ENCODE data around the gene LDB3.
"Not testable (repeated sequence)": the region's sequence is repeated elsewhere in the genome, so short reads cannot be mapped to it uniquely, and the experiment has no call there.

Gene LDB3, protein sequence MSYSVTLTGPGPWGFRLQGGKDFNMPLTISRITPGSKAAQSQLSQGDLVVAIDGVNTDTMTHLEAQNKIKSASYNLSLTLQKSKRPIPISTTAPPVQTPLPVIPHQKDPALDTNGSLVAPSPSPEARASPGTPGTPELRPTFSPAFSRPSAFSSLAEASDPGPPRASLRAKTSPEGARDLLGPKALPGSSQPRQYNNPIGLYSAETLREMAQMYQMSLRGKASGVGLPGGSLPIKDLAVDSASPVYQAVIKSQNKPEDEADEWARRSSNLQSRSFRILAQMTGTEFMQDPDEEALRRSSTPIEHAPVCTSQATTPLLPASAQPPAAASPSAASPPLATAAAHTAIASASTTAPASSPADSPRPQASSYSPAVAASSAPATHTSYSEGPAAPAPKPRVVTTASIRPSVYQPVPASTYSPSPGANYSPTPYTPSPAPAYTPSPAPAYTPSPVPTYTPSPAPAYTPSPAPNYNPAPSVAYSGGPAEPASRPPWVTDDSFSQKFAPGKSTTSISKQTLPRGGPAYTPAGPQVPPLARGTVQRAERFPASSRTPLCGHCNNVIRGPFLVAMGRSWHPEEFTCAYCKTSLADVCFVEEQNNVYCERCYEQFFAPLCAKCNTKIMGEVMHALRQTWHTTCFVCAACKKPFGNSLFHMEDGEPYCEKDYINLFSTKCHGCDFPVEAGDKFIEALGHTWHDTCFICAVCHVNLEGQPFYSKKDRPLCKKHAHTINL

DNA sequence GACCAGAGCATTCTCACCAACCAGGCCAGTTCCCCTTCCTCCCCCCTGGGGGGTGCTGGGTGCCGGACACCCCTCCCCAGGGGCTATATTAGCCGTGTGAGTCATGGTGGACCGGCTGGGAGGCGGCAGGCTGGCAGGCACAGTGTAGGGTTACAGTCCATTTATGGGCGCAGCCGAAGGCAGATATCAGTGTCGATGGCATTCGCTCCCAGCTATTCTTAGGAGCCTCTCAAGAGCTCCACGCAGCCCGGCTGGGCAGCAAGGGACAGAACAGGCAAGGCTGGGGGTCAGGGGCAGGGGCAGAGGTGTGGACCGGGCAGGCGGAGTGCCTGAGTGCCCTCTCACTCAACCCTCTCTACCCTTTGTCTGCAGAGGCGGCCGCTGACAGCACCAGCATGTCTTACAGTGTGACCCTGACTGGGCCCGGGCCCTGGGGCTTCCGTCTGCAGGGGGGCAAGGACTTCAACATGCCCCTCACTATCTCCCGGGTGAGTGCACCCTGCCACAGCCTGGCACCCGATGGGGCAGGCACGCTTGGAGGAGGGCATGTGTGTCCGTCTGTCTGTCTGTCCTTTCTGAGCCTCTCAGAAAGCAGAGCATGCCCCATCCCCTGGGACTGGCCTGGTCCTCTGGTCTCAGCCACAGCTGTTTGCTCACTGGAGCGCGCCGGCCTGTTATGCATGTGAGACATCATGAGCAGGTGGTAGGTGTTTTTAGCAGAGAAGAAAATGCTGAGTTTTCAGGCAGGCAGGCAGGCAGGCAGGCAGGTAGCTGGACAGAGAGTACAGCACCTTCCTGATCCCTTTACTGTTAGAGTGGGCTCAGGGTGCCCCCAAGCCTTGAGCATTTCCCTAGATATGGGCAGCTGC lies at the start of gene LDB3:
LDB3 (plus strand) TSS at position 215 of the 869 bp plus-strand sequence; CDS start at position 396, 181 bp downstream.
- no peak for DNase-seq (ENCODE audit: low spot score in 2 of 2)
- H3K9me3 ChIP-seq = no peaks in the 10 kb centered on the region
- in situ Hi-C loops (cut with MboI; ENCODE audit: low sequenced_read_pairs) = no loop called here
- no peaks in the 10 kb centered on the region for H3K27me3 ChIP-seq (ENCODE audit: low read depth)
- H3K4me1 ChIP-seq = peaks cover under 1% of the 10 kb centered on the region
- no peak within 1 kb of the TSS for H3K4me3 ChIP-seq
- no peaks in the 10 kb centered on the region for H3K36me3 ChIP-seq (replicated peaks)

DNA sequence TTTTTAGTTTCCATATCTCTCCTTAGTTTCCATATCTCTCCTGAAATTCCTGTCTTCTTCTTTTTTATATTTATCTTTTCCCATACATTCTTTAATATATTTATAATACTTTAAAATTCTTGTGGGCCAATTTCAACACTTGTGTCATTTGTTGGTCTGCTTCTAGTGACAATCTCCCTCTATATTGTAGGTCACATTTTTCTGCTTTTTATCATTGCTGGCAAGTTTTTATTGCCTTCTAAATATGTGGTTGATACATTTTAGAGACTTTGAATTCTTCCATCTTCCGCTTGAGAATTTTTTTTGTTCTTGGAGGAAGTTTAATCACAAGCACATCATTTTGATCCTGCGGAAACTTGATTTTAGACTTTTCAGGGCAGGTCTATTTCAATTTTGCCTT lies 40.0 kb upstream of the LDB3 start:
- DNase-seq (ENCODE audit: low spot score in 2 of 2) = no peak
- Histone ChIP-seq H3K27me3 (ENCODE audit: low read depth) (0 out of 2 replicates have a peak, but pooled peaks cover 3% of the 10 kb centered on the region), H3K36me3 (replicated peaks) (no peaks in the 10 kb centered on the region), H3K4me3 (no peak overlapping the region), H3K9me3 (no peaks in the 10 kb centered on the region), H3K4me1 (no peaks in the 10 kb centered on the region)
- in situ Hi-C loops (cut with MboI; ENCODE audit: low sequenced_read_pairs) = no loop called here

DNA sequence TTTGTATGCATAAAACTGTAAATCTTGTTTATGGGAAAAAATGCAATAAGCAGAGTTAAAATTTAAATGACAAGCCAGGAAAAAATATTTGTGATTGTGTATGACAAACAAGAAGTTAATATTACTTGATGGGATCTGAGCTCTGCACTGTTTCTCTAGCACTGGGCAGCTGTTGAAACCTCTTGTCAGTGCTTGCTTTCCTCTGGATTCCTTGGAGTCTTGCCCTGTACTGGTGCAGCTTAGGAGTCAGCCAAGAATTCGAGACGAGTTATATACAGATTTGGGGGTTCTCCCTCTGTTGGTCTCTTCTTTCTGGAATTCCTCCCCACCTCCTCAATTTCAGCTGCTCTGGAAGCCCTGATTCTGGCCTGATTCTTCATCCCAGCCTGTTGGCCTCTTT lies 38.2 kb upstream of the LDB3 start:
- no peaks in the 10 kb centered on the region for H3K36me3 ChIP-seq (replicated peaks)
- no peak overlapping the region for H3K4me3 ChIP-seq
- H3K27me3 ChIP-seq (ENCODE audit: low read depth) = peaks cover 5% of the 10 kb centered on the region; the same call in 1 of the 2 replicates
- H3K9me3 ChIP-seq = no peaks in the 10 kb centered on the region
- in situ Hi-C loops (cut with MboI; ENCODE audit: low sequenced_read_pairs) = no loop called here
- no peak for DNase-seq (ENCODE audit: low spot score in 2 of 2)
- H3K4me1 ChIP-seq = no peaks in the 10 kb centered on the region

DNA sequence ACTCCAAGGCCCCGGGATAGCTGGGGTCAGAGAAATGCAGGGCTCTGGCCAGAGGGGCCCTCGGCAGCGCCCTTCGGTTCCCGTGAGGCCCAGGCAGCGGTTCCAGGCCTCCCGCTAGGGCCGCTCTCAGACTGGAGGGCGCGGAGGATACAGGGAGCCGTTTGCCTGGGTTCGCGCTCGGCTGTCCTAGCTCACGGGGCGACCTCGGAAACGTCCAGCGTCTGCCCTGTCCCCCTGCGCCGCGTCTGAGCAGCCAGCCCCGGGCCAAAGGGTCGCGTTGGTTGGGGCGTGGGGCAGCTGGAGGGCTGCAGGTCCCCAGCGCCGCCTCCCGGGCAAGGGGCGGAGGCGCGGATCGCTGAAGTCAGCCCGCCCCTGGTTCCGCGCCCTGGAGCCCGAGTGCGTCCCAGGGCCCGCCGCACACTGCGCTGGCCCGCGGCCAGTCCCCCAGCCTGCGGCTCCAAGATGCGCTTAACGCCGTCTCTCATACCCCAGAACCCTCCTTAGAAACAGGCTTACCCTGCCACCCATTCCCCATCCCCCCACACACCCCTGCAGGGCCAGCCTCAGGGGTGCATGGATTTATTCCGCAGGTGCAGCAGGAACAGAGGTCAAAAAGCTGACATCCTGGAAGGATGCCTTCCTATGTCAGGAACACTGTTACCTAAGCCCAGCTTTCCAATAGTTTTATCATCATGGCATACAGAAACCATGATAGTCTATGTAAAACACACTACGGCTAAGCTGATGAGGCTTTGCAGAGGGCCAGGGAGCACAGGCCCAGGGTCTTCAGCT lies 36.1 kb upstream of the LDB3 start:
- in situ Hi-C loops (cut with MboI; ENCODE audit: low sequenced_read_pairs) = no loop called here
- no peak overlapping the region for H3K4me3 ChIP-seq

DNA sequence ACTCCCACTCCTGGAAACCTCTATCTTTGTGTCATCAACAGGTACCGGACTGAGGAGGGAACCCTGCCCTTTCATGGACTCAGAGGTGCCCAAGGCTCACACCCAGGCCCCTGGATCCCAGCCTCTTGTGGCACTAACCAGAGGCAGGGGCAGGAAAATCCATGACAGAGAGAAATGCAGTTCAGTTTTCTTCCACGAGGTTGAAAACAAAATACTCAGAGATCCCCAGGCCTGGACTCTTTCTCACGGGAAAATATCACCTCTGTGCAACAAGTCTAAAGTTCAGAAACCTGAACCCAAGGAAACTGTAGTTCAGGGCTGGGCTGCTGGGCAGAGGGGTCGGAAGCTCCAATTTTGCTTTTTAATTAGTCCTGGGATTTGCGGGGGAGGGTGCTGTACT lies 35.4 kb upstream of the LDB3 start:
- Histone ChIP-seq H3K36me3 (replicated peaks) (no peaks in the 10 kb centered on the region), H3K4me1 (no peaks in the 10 kb centered on the region), H3K4me3 (no peak overlapping the region), H3K27me3 (ENCODE audit: low read depth) (peaks cover 26% of the 10 kb centered on the region), H3K9me3 (no peaks in the 10 kb centered on the region)
- in situ Hi-C loops (cut with MboI; ENCODE audit: low sequenced_read_pairs) = no loop called here
- DNase-seq (ENCODE audit: low spot score in 2 of 2) = no peak

More for the DNA sequence above, 36.1 kb upstream of the LDB3 start:
- Histone ChIP-seq H3K27me3 (ENCODE audit: low read depth) (peaks cover 23% of the 10 kb centered on the region), H3K4me1 (no peaks in the 10 kb centered on the region), H3K36me3 (replicated peaks) (no peaks in the 10 kb centered on the region), H3K9me3 (no peaks in the 10 kb centered on the region)
- DNase-seq (ENCODE audit: low spot score in 2 of 2) = no peak

DNA sequence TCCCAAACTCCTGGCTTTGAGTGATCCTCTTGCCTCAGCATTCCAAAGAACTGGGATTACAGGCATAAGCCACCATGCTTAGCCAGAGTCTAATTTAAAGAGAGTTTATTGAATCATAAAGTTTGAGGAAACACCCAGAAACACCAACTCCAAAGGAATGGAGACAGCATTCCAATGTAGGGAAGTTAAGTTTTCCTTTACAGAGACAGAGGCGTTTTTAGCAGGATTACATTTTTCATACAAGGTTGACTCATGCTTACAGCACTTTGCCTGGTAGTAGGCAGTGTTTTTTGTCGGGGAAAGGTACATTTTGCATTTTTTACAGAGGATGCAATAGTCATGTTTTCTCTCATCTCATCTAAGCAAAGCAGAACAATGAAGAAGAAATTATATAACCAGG lies 32.9 kb upstream of the LDB3 start:
- H3K4me3 ChIP-seq = no peak overlapping the region
- H3K36me3 ChIP-seq (replicated peaks) = no peaks in the 10 kb centered on the region
- in situ Hi-C loops (cut with MboI; ENCODE audit: low sequenced_read_pairs) = no loop called here
- no peaks in the 10 kb centered on the region for H3K4me1 ChIP-seq
- H3K27me3 ChIP-seq (ENCODE audit: low read depth) = peaks cover 36% of the 10 kb centered on the region
- DNase-seq (ENCODE audit: low spot score in 2 of 2) = no peak
- H3K9me3 ChIP-seq = no peaks in the 10 kb centered on the region

DNA sequence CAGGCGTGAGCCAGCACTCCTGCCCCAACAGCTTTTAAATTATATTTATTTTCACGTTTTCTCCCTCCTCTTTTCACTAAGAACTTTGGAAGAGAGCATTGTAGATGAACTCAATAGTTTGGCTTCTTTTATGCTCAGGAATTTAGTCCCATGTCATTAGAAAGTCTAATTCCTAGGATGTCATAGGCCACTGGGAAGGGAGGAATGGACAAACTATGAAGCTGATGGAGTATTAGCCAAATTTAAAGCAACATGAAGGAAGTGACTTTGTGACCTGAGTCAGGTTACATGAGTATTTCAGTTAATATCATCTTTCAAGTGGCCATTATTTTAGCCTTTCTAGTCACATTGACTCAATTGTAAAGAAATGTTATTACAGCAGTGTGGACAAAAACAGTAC lies 32.0 kb upstream of the LDB3 start:
- H3K4me3 ChIP-seq = no peak overlapping the region
- H3K4me1 ChIP-seq = no peaks in the 10 kb centered on the region
- in situ Hi-C loops (cut with MboI; ENCODE audit: low sequenced_read_pairs) = no loop called here
- no peaks in the 10 kb centered on the region for H3K9me3 ChIP-seq
- H3K27me3 ChIP-seq (ENCODE audit: low read depth) = peaks cover 36% of the 10 kb centered on the region
- H3K36me3 ChIP-seq (replicated peaks) = no peaks in the 10 kb centered on the region
- DNase-seq (ENCODE audit: low spot score in 2 of 2) = no peak

DNA sequence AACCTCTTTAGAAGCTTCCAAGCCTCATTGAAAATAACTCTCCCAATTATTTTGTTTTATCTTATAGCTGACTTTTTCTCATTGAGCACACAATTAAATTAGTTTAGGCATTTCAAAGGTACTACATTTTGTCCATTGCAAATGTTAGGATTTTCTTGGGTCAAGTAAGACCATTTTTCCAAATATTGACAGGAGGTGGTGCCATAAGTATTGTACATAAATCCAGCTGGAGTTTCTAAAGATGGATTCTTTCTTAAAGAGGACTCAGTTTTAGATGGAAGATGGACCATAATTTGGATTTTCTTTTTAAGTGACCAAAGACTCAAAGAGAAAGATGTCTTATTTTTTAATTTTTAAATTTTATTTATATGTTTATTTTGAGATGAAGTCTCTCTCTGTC lies 26.3 kb upstream of the LDB3 start:
- H3K4me1 ChIP-seq = no peaks in the 10 kb centered on the region
- in situ Hi-C loops (cut with MboI; ENCODE audit: low sequenced_read_pairs) = no loop called here
- DNase-seq (ENCODE audit: low spot score in 2 of 2) = no peak
- peaks cover 14% of the 10 kb centered on the region for H3K27me3 ChIP-seq (ENCODE audit: low read depth)
- no peaks in the 10 kb centered on the region for H3K9me3 ChIP-seq
- H3K36me3 ChIP-seq (replicated peaks) = no peaks in the 10 kb centered on the region
- H3K4me3 ChIP-seq = no peak overlapping the region

DNA sequence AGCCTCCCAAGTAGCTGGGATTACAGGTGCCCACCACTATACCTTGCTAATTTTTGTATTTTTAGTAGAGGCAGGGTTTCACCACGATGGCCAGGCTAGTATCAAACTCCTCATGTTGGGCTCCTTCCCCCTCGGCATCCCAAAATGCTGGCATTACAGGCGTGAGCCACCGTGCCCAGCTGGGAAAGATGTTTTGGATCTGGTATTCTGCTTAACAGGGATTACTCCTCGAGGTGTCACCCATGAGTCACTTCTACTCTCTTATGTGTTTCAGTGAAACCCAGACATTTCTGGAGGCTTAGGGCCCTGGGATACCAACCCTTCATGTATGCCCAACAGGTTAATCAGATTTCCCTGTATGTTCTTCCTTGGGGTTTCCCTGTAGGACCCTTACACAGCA lies 25.8 kb upstream of the LDB3 start:
- H3K4me1 ChIP-seq = no peaks in the 10 kb centered on the region
- no peak for DNase-seq (ENCODE audit: low spot score in 2 of 2)

DNA sequence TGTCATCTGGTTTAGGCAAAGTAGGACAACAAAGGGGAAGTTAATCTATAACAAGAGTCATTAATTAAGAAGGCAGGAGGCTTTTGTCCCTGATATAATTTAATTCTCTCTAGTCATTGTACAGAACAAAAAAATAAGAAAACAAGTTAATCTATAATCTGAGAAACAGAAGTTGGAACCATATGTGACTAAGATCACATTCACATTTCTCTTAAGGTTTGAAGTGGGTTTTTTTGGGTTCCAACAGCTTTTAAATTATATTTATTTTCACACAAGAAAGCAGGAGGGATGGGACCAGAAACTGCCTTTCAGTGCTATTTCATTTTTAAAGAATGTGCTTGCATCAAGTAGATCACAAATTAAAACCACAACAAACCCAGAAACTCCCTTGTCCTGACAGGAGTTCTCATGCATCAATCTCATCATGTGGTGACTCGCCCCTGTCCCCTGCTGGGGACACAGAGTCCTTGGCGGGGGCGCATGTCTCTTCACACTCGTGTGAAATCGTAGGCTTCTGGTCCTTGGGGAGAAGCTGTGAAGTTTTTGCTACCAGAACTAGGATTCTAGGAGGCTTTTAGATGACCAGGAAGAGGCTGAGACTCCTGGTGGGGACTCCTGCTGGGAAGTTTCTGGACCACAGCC lies 24.0 kb upstream of the LDB3 start:
- Histone ChIP-seq H3K4me3 (no peak overlapping the region), H3K27me3 (ENCODE audit: low read depth) (peaks cover 6% of the 10 kb centered on the region), H3K4me1 (peaks cover 7% of the 10 kb centered on the region), H3K36me3 (replicated peaks) (no peaks in the 10 kb centered on the region), H3K9me3 (no peaks in the 10 kb centered on the region)
- in situ Hi-C loops (cut with MboI; ENCODE audit: low sequenced_read_pairs) = no loop called here
- no peak for DNase-seq (ENCODE audit: low spot score in 2 of 2)

More for the DNA sequence above, 25.8 kb upstream of the LDB3 start:
- Histone ChIP-seq H3K9me3 (no peaks in the 10 kb centered on the region), H3K36me3 (replicated peaks) (no peaks in the 10 kb centered on the region), H3K27me3 (ENCODE audit: low read depth) (peaks cover 10% of the 10 kb centered on the region), H3K4me3 (no peak overlapping the region)
- in situ Hi-C loops (cut with MboI; ENCODE audit: low sequenced_read_pairs) = no loop called here

DNA sequence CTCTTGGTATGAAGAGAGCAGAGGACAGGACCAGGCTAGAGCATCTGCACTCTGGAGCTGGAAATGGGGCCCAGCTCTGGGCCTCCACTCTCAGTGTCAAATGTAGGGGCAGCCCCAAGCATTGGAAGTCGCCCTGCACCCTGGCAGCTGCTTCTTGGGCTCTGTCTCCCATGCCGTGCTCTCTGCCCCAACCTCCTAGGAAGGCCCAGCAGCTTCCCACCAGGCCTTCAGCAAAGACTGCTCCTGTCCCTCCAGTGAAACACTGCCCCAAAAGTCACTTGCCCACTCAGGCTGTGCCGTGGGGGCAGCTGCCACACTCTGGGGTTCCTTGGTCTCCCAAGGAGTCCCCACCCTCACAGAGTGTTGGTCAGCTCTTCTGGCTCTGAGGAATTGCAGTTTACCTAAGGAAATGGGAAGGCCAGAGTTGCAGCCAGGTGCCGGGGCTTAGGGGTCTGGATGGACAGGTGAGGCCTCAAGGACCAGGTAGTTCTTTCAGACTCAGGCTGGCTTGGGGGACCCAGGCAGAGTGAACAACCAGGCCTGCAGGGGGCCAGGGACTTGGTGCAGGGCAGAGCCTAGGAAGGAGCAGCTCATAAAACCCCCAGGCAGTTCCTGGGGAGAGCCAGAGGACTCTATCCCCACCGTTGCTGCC lies 23.4 kb upstream of the LDB3 start:
- no peaks in the 10 kb centered on the region for H3K36me3 ChIP-seq (replicated peaks)
- H3K27me3 ChIP-seq (ENCODE audit: low read depth) = no peaks in the 10 kb centered on the region; the same call in 1 of the 2 replicates
- in situ Hi-C loops (cut with MboI; ENCODE audit: low sequenced_read_pairs) = no loop called here
- DNase-seq (ENCODE audit: low spot score in 2 of 2) = no peak
- no peak overlapping the region for H3K4me3 ChIP-seq
- peaks cover 7% of the 10 kb centered on the region for H3K4me1 ChIP-seq
- H3K9me3 ChIP-seq = no peaks in the 10 kb centered on the region

DNA sequence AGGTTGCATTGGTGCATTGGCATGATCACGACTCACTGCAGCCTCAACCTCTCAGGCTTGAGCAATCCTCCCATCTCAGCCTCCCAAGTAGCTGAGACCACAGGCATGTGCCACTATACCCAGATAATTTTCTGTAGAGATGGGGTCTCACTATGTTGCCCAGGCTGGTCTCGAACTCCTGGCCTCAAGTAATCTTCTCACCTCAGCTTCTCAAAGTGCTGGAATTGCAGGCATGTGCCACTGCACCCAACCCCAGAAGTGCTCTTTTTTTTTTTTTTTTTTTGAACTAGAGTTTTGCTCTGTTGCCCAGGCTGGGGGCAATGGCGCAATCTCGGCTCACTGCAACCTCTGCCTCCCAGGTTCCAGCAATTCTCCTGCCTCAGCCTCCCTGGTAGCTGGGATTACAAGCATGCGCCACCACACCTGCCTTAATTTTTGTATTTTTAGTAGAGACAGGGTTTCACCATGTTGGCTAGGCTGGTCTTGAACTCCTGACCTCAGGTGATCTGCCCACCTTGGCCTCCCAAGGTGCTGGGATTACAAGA lies 22.6 kb upstream of the LDB3 start:
- H3K36me3 ChIP-seq (replicated peaks); DNase-seq (ENCODE audit: low spot score in 2 of 2); H3K9me3 ChIP-seq; H3K4me3 ChIP-seq; in situ Hi-C loops (cut with MboI; ENCODE audit: low sequenced_read_pairs); H3K27me3 ChIP-seq (ENCODE audit: low read depth); H3K4me1 ChIP-seq: not testable (repeated sequence)

All from HAP-1 (cell line).